Esophagus squamous epithelium (tissue), 5 donors: ENCODE data around the gene NGLY1. TPM values are rescaled to one million over a fixed set of nuclear protein-coding genes. Genes with fewer than 3 reads are reported as not detected.

Experiments
- DNase-seq: peaks from one replicate; lab custom pipeline; 2025; lab: John Stamatoyannopoulos, UW
- H3K27ac ChIP-seq, 4 donors: fragments of 200-600 bp; sonication (generic); one replicate each; pipeline ENCODE4 v1.5.1; 2016 to 2019; ENCODE audit warnings: mild to moderate bottlenecking in 1 of 4
- H3K27me3 ChIP-seq, 4 donors: fragments of 200-600 bp; sonication (generic); 1 replicate in 3 of 4; 2 replicates in 1 of 4; pipeline versions ENCODE4 v1.5.1 to v1.6.0; 2017 to 2021; ENCODE audit warnings: antibody characterized with exemption in 1 of 4
- H3K36me3 ChIP-seq, 3 donors: fragments of 200-600 bp; sonication (generic); one replicate each; pipeline ENCODE4 v1.5.1; 2016 to 2019
- H3K4me1 ChIP-seq, 3 donors: fragments of 200-600 bp; sonication (generic); one replicate each; pipeline ENCODE4 v1.5.1; 2017 to 2019
- H3K4me3 ChIP-seq, 4 donors: fragments of 200-600 bp; sonication (generic); 1 replicate in 3 of 4; 2 replicates in 1 of 4; pipeline ENCODE4 v1.5.1; 2016 to 2019; ENCODE audit warnings: mild to moderate bottlenecking in 2 of 4, moderate library complexity in 1 of 4
- H3K9me3 ChIP-seq, 3 donors: fragments of 200-600 bp; sonication (generic); one replicate each; pipeline ENCODE4 v1.5.1; 2016 to 2019
- CTCF ChIP-seq, 6 experiments: fragments of 450-650 bp in 4 of 6; fragments of 200-600 bp in 2 of 6; sonication (generic) in 2 of 6; IDR thresholded peaks; one replicate each; pipeline ENCODE4 v1.5.1; 2016 to 2019; ENCODE audit warnings: antibody characterized with exemption in 6 of 6, mild to moderate bottlenecking in 4 of 6, moderate library complexity in 4 of 6
- POLR2A ChIP-seq, 4 donors: fragments of 450-650 bp; IDR thresholded peaks; one replicate each; pipeline ENCODE4 v1.6.1; 2017; ENCODE audit warnings: antibody characterized with exemption in 4 of 4, mild to moderate bottlenecking in 4 of 4, moderate library complexity in 3 of 4
- WGBS, 2 donors: methylation state at CpG; one replicate each; pipeline ENCODE4 v1.1.5; 2018; 5-methylcytosine and 5-hydroxymethylcytosine counted together
- intact Hi-C: fragments of 100-400 bp; cut with DNase I; formaldehyde crosslinking; loops from one replicate; pipeline ENCODE4 v1.15.0; 2022
- total RNA-seq, 4 donors: library from RNA; depleted of rRNA; stranded (reverse); fragments of >200 nt; gene quantifications; one replicate each; pipeline ENCODE4 v1.1.0, GENCODE V29; 2016
- donor health status: DM: yes; HTN: yes; CAD: no.

The NGLY1 gene
- total RNA-seq, 4 donors from 2014 or later = 21.3 to 33.8 (median 30.1) TPM

DNA sequence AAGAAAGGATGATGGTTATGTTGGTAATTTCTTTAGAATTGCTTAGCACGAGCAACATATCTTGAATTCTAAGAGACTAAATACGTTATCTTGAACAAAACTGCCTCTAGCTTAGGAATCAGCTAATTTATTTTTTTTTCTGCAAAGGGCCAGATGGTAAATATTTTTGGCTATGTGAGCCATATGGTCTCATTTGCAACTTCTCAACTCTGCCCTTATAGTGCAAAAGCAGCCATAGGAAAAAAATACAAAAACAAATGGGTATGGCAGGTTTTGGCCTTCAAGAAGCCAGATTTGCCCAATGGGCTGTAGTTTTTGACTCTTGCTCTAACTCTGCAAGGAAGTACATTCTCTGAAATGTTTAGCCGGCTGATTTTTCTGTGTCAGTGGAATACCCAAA lies 18.5 kb upstream of the NGLY1 start:
- no peaks in the 10 kb centered on the region for H3K36me3 ChIP-seq
- no peak overlapping the region for H3K4me3 ChIP-seq
- H3K27ac ChIP-seq = no peak overlapping the region
- intact Hi-C loops = no loop called here
- WGBS, 2 donors = 84 to 91% methylated on average over 3 of the region's 3 CpGs
- H3K9me3 ChIP-seq = no peaks in the 10 kb centered on the region
- TF ChIP-seq CTCF (IDR thresholded peaks at IDR 0.05) = no peak
- no peak for TF ChIP-seq POLR2A (IDR thresholded peaks at IDR 0.05)
- H3K4me1 ChIP-seq = no peaks in the 10 kb centered on the region
- H3K27me3 ChIP-seq = no peaks in the 10 kb centered on the region
- DNase-seq = no peak

GRCh38 chr3:25789596-25790556 lies 6.6 kb upstream of the NGLY1 start, which contains the start of gene OXSM:
Gene OXSM, plus strand, starts transcription at chr3:25790090. Its CDS starts 931 bp downstream, at chr3:25791021.
- no peak for TF ChIP-seq CTCF (IDR thresholded peaks at IDR 0.05)
- peak in 3 of 4 donors; percentile 59 to 75 (median 69) for TF ChIP-seq POLR2A (IDR thresholded peaks at IDR 0.05)
- Histone ChIP-seq H3K9me3 (no peaks in the 10 kb centered on the region), H3K27ac (peak within 1 kb of the TSS; percentile 83 to 92 (median 90)), H3K27me3 (no peaks in the 10 kb centered on the region), H3K36me3 (peaks cover 0 to 12% (median 0%) of the 10 kb centered on the region in 3 donors), H3K4me3 (peak within 1 kb of the TSS; percentile 62 to 76 (median 68)), H3K4me1 (peaks cover 0 to 37% (median 0%) of the 10 kb centered on the region in 3 donors)
- DNase-seq = peak; percentile 25
- 0% methylated on average over 29 to 36 of the region's 56 CpGs for WGBS, 2 donors
- intact Hi-C loops = no loop called here

DNA sequence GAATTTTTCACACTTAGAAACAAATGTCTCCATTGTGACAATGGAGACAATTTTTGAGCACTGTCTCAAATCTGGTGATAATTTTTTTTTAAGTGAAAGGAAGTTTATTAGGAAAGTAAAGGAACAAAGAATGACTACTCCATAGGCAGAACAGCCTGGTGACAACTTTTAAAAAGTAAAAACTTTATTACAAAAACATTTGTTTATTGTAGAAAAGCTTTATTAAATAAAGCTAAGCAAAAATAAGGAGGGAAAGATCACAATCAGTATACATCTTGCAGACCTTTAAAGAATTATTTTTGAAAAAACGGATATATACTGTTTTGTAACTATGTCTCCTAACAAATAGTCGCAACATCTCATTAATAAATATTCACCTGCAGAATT lies 6.0 kb upstream of the NGLY1 start:
- H3K9me3 ChIP-seq = no peaks in the 10 kb centered on the region
- no peak for DNase-seq
- H3K4me3 ChIP-seq = peak overlapping the region; percentile 62 to 76 (median 68)
- H3K4me1 ChIP-seq = peaks cover 0 to 39% (median 0%) of the 10 kb centered on the region in 3 donors
- peak overlapping the region; percentile 83 to 92 (median 90) for H3K27ac ChIP-seq
- no peaks in the 10 kb centered on the region for H3K27me3 ChIP-seq
- TF ChIP-seq POLR2A (IDR thresholded peaks at IDR 0.05) (no peak), CTCF (IDR thresholded peaks at IDR 0.05) (no peak)
- intact Hi-C loops = no loop called here
- H3K36me3 ChIP-seq = peaks cover 0 to 5% (median 0%) of the 10 kb centered on the region in 3 donors
- 16 to 24% methylated on average over 2 of the region's 2 CpGs for WGBS, 2 donors

DNA sequence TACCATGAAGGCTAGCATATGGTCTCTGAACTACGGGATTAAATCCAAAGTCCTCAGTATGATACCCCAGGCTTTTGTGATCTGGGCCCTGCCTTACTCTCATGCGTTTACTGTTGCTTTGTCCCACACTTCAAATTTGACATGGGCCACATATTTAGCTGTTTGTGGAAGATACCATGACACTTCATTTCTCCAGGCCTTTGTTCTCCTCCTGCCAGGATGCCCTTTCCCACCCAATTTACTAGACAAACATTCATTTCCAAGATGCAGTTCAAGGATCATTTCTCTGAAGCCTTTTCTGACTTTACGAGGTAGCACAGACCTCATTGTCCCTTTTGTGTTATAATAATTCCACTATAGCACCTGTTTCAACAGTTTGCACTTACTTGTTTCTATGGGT lies 4.4 kb upstream of the NGLY1 start:
- intact Hi-C loops = no loop called here
- Histone ChIP-seq H3K36me3 (no peaks in the 10 kb centered on the region), H3K4me1 (peaks cover 0 to 44% (median 0%) of the 10 kb centered on the region in 3 donors), H3K4me3 (no peak overlapping the region), H3K9me3 (no peaks in the 10 kb centered on the region), H3K27ac (no peak overlapping the region), H3K27me3 (no peaks in the 10 kb centered on the region)
- DNase-seq = no peak
- TF ChIP-seq CTCF (IDR thresholded peaks at IDR 0.05) (no peak), POLR2A (IDR thresholded peaks at IDR 0.05) (no peak)
- 91 to 100% methylated on average over 3 of the region's 3 CpGs for WGBS, 2 donors

DNA sequence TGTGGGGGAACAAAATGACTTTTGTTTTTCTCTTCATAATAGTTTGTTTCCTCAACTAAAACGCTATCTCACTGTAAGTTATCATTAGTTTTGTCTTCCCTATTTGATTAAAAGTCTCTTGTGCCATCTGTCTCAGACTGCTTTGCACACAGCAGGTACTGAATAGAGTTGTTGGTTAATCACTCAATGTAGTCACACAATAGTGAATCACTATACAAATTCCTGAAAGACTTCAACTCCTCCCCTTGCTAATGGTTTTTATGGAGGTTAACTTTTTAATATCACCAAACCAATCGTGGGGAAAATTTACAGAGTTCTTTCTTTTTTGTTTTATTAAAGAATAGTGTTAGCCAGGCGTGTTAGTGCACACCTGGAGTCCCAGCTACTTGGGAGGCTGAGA lies 2.6 kb upstream of the NGLY1 start:
- DNase-seq = no peak
- Histone ChIP-seq H3K4me3 (no peak overlapping the region), H3K27ac (no peak overlapping the region), H3K9me3 (no peaks in the 10 kb centered on the region), H3K27me3 (no peaks in the 10 kb centered on the region), H3K4me1 (peaks cover 0 to 44% (median 8%) of the 10 kb centered on the region in 3 donors), H3K36me3 (no peaks in the 10 kb centered on the region)
- WGBS, 2 donors = 63 to 75% methylated on average over 2 to 3 of the region's 3 CpGs
- TF ChIP-seq POLR2A (IDR thresholded peaks at IDR 0.05) = no peak
- TF ChIP-seq CTCF (IDR thresholded peaks at IDR 0.05) = no peak
- intact Hi-C loops = no loop called here
